HL-60 (cell line): ENCODE data around the gene ENOX1.

Experiments used
- DNase-seq, 2 experiments: peaks; one replicate each; pipeline ENCODE4 v3.0.0-alpha.2; 2010 to 2020; ENCODE audit warnings: low read depth in 1 of 2, low spot score in 1 of 2
- H3K27ac ChIP-seq: fragments of 250-450 bp; sonication (Bioruptor Pico); replicated peaks from 2 replicates; pipeline ENCODE4 v1.5.1; 2020; ENCODE audit warnings: mild to moderate bottlenecking, moderate library complexity
- H3K27me3 ChIP-seq: fragments of 250-450 bp; sonication (Bioruptor Pico); 2 replicates; pipeline ENCODE4 v1.5.1; 2021; ENCODE audit warnings: mild to moderate bottlenecking, moderate library complexity; ENCODE audit not compliant: insufficient read depth, poor library complexity, severe bottlenecking
- H3K4me3 ChIP-seq: replicated peaks from 2 replicates; pipeline ENCODE4 v1.5.1; 2011; ENCODE audit warnings: mild to moderate bottlenecking, control low read depth, low read length; ENCODE audit not compliant: insufficient read depth
- GABPA ChIP-seq: IDR thresholded peaks from 2 replicates; pipeline ENCODE4 v1.6.1; 2012; ENCODE audit warnings: low read depth
- POLR2AphosphoS5 ChIP-seq: IDR thresholded peaks from 2 replicates; pipeline ENCODE4 v1.6.1; 2012; ENCODE audit warnings: low read depth
- SPI1 ChIP-seq: IDR thresholded peaks from 2 replicates; pipeline ENCODE4 v1.6.1; 2012; ENCODE audit warnings: low read depth, mild to moderate bottlenecking, borderline replicate concordance
- TF ChIP-seq, protein P1 (sequence below): IDR thresholded peaks from 2 replicates; pipeline ENCODE4 v1.6.1; 2012; ENCODE audit warnings: low read depth; ENCODE audit not compliant: insufficient replicate concordance
- TF ChIP-seq, protein P2 (sequence below): IDR thresholded peaks from one replicate; pipeline ENCODE4 v1.5.1; 2011; ENCODE audit warnings: low read length, control low read depth, inconsistent platforms; ENCODE audit not compliant: insufficient read depth

The ENOX1 gene

DNA sequence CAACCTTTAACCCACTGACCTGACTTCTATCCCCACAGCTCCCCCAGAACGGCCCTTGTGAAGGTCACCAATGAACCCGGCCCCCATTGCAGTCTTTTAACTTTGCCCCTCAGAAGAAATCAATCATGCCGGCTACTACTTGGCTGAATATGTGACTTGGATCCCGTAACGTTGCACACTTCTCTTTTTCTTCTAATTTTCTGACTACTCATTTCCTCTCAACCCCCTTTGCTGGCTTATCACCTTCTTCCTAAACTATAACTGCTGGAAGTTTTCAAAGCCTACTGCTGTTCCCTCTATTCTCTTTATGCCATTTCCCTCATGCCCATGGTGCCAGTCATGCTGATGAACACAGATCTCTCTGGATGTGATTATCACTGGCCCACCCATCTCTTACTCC, 395.7 kb downstream of the ENOX1 start:
- DNase-seq: no peak
- Histone ChIP-seq H3K27me3 (peaks cover 9% of the 10 kb centered on the region), H3K4me3 (no peak overlapping the region), H3K27ac (no peak overlapping the region)
- no peak for TF ChIP-seq POLR2AphosphoS5
- peak; percentile 35; the same call in 1 of the 2 replicates for TF ChIP-seq SPI1

DNA sequence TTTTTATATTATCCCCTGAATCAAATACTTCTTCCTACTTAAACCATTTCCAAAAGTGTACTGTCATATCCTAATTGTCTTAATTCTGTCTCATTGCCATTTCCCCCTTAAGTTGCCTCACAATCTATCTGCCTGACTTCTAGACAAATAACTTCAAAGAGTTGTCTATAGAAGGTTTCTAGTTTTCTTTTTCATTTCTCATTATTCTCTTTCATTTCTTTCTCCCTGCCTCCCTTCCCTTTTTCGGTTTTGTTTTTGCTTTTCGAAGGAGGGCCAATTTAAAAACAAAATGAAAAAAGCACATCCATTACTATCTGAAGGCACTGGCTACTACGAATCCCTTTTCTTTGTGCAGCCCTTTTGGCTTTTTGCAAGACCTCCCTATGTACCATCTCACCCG, 396.2 kb downstream of the ENOX1 start:
- no peak overlapping the region for H3K27ac ChIP-seq
- TF ChIP-seq GABPA: no peak
- TF ChIP-seq, protein P1, sequence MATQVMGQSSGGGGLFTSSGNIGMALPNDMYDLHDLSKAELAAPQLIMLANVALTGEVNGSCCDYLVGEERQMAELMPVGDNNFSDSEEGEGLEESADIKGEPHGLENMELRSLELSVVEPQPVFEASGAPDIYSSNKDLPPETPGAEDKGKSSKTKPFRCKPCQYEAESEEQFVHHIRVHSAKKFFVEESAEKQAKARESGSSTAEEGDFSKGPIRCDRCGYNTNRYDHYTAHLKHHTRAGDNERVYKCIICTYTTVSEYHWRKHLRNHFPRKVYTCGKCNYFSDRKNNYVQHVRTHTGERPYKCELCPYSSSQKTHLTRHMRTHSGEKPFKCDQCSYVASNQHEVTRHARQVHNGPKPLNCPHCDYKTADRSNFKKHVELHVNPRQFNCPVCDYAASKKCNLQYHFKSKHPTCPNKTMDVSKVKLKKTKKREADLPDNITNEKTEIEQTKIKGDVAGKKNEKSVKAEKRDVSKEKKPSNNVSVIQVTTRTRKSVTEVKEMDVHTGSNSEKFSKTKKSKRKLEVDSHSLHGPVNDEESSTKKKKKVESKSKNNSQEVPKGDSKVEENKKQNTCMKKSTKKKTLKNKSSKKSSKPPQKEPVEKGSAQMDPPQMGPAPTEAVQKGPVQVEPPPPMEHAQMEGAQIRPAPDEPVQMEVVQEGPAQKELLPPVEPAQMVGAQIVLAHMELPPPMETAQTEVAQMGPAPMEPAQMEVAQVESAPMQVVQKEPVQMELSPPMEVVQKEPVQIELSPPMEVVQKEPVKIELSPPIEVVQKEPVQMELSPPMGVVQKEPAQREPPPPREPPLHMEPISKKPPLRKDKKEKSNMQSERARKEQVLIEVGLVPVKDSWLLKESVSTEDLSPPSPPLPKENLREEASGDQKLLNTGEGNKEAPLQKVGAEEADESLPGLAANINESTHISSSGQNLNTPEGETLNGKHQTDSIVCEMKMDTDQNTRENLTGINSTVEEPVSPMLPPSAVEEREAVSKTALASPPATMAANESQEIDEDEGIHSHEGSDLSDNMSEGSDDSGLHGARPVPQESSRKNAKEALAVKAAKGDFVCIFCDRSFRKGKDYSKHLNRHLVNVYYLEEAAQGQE: no peak
- no peak for TF ChIP-seq POLR2AphosphoS5
- TF ChIP-seq, protein P2, sequence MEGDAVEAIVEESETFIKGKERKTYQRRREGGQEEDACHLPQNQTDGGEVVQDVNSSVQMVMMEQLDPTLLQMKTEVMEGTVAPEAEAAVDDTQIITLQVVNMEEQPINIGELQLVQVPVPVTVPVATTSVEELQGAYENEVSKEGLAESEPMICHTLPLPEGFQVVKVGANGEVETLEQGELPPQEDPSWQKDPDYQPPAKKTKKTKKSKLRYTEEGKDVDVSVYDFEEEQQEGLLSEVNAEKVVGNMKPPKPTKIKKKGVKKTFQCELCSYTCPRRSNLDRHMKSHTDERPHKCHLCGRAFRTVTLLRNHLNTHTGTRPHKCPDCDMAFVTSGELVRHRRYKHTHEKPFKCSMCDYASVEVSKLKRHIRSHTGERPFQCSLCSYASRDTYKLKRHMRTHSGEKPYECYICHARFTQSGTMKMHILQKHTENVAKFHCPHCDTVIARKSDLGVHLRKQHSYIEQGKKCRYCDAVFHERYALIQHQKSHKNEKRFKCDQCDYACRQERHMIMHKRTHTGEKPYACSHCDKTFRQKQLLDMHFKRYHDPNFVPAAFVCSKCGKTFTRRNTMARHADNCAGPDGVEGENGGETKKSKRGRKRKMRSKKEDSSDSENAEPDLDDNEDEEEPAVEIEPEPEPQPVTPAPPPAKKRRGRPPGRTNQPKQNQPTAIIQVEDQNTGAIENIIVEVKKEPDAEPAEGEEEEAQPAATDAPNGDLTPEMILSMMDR: no peak
- TF ChIP-seq SPI1: no peak
- H3K4me3 ChIP-seq: no peak overlapping the region
- H3K27me3 ChIP-seq: peaks cover 9% of the 10 kb centered on the region
- no peak for DNase-seq

DNA sequence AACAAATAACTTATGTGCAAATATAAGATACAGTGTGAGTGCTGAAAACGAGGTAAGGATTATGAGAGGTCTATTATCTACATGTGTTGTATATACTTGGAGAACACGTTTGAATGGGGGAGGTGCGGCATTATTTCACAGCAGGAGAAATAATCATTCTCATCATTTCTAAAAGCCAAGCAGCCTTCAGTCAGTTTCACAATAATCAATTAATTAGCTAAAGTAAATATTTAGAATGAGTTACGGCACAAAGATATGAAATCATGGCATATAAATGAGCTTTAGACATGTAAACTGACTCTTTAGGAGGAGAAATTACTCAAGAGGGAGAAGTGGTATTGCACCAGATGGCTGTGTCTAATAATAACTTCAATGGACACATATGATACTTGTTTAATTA, 396.8 kb downstream of the ENOX1 start:
- Histone ChIP-seq H3K27me3 (peaks cover 9% of the 10 kb centered on the region), H3K27ac (no peak overlapping the region), H3K4me3 (no peak overlapping the region)
- DNase-seq: no peak
- no peak for TF ChIP-seq SPI1
- no peak for TF ChIP-seq GABPA

DNA sequence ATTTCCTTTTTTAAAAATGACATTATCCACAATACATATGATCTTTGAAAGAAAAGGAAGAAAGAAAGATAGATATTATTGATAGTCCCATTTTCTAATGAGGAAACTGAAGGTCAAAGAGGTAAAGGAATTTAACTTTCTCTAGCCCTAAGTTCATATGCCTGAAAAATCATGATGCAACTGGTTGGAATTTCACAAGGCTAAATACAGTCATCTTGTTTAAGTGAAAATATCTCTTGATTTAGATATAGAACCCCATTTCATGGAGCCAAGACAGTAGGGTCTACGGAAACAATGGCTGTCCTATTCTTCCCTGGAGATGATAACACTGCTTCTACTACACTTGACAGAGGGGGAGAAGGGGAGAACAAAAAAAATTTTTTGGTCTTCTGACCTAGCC, 397.2 kb downstream of the ENOX1 start:
- no peak for DNase-seq
- H3K27me3 ChIP-seq: peaks cover 9% of the 10 kb centered on the region
- TF ChIP-seq, protein P2: no peak
- TF ChIP-seq SPI1 (no peak), GABPA (no peak), POLR2AphosphoS5 (no peak)
- TF ChIP-seq, protein P1: no peak
- H3K4me3 ChIP-seq: no peak overlapping the region
- no peak overlapping the region for H3K27ac ChIP-seq

DNA sequence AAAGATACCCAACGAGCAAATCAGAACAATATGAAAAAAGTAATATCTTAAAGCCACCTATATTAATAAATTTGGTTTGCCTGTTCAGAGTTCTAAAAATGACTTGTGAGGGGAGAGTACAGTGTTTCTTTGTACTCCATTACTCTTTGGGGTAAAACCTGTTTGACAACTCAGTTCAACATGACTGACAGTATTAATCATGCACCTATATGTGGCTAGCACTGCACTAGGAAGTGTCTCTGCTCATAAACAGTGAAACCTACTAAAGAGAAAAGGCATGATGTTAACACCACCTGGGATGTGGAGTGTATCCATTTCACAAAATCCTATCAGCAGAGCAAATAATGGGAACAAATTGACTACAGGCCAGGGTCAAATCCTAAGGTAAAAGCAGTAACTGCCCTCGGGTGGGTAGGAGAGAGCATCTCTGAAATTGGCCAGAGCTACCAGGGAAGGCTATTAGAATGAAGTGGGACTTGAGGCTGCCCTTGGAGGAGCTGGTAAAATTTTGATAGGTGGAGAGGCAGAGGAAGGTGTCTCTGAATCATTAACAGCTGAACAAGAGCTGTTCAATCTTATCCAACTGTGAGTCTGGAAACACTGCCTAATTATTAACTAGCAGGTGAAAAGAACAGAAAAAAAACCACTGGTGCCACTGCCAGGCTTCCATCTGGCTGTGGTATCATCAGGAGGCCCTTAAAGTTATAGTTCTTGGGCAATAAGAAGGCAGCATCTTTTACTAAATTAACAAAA, 398.3 kb downstream of the ENOX1 start:
- Histone ChIP-seq H3K4me3 (no peak overlapping the region), H3K27me3 (peaks cover 9% of the 10 kb centered on the region), H3K27ac (no peak overlapping the region)
- TF ChIP-seq POLR2AphosphoS5 (no peak), GABPA (no peak), SPI1 (no peak)
- TF ChIP-seq, protein P2: no peak
- TF ChIP-seq, protein P1: no peak
- DNase-seq: no peak
